RWPE2 (cell line): ENCODE measurements around the gene VWA5B1.

ENCODE experiments used
- ATAC-seq: fragments of 200-7000 bp; cut with Tn5 transposase; 3 replicates; pipeline ENCODE4 v1.9.1; 2021; ENCODE audit warnings: low read depth
- DNase-seq: peaks from one replicate; pipeline ENCODE4 v3.0.0-alpha.2; 2020; ENCODE audit warnings: low spot score
- H3K27ac ChIP-seq: fragments of 450-650 bp; 2 replicates; pipeline ENCODE4 v1.5.1; 2017; ENCODE audit warnings: mild to moderate bottlenecking; ENCODE audit not compliant: poor library complexity, severe bottlenecking
- H3K27me3 ChIP-seq: fragments of 250-450 bp; sonication (Bioruptor Pico); 2 replicates; pipeline ENCODE4 v1.5.1; 2021; ENCODE audit warnings: mild to moderate bottlenecking, moderate library complexity; ENCODE audit not compliant: insufficient read depth, poor library complexity, severe bottlenecking
- H3K36me3 ChIP-seq: fragments of 250-450 bp; sonication (Bioruptor Pico); 2 replicates; pipeline ENCODE4 v1.5.1; 2020; ENCODE audit warnings: low read depth, mild to moderate bottlenecking, moderate library complexity
- H3K4me1 ChIP-seq: fragments of 250-450 bp; sonication (Bioruptor Pico); 2 replicates; pipeline ENCODE4 v1.5.1; 2021; ENCODE audit warnings: mild to moderate bottlenecking, moderate library complexity; ENCODE audit not compliant: insufficient read depth, poor library complexity, severe bottlenecking
- H3K4me3 ChIP-seq: fragments of 250-450 bp; sonication (Bioruptor Pico); 2 replicates; pipeline ENCODE4 v1.5.1; 2021; ENCODE audit warnings: mild to moderate bottlenecking, moderate library complexity; ENCODE audit not compliant: severe bottlenecking
- H3K9me3 ChIP-seq: fragments of 250-450 bp; sonication (Bioruptor Pico); 2 replicates; pipeline ENCODE4 v1.5.1; 2021; ENCODE audit warnings: mild to moderate bottlenecking, moderate library complexity; ENCODE audit not compliant: severe bottlenecking
- TF ChIP-seq, protein P1 (sequence below): fragments of 450-650 bp; IDR thresholded peaks from one replicate; pipeline ENCODE4 v1.5.1; 2017; ENCODE audit warnings: mild to moderate bottlenecking, moderate library complexity; ENCODE audit not compliant: poor library complexity, severe bottlenecking

The VWA5B1 gene, protein sequence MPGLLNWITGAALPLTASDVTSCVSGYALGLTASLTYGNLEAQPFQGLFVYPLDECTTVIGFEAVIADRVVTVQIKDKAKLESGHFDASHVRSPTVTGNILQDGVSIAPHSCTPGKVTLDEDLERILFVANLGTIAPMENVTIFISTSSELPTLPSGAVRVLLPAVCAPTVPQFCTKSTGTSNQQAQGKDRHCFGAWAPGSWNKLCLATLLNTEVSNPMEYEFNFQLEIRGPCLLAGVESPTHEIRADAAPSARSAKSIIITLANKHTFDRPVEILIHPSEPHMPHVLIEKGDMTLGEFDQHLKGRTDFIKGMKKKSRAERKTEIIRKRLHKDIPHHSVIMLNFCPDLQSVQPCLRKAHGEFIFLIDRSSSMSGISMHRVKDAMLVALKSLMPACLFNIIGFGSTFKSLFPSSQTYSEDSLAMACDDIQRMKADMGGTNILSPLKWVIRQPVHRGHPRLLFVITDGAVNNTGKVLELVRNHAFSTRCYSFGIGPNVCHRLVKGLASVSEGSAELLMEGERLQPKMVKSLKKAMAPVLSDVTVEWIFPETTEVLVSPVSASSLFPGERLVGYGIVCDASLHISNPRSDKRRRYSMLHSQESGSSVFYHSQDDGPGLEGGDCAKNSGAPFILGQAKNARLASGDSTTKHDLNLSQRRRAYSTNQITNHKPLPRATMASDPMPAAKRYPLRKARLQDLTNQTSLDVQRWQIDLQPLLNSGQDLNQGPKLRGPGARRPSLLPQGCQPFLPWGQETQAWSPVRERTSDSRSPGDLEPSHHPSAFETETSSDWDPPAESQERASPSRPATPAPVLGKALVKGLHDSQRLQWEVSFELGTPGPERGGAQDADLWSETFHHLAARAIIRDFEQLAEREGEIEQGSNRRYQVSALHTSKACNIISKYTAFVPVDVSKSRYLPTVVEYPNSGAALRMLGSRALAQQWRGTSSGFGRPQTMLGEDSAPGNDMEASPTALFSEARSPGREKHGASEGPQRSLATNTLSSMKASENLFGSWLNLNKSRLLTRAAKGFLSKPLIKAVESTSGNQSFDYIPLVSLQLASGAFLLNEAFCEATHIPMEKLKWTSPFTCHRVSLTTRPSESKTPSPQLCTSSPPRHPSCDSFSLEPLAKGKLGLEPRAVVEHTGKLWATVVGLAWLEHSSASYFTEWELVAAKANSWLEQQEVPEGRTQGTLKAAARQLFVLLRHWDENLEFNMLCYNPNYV

DNA sequence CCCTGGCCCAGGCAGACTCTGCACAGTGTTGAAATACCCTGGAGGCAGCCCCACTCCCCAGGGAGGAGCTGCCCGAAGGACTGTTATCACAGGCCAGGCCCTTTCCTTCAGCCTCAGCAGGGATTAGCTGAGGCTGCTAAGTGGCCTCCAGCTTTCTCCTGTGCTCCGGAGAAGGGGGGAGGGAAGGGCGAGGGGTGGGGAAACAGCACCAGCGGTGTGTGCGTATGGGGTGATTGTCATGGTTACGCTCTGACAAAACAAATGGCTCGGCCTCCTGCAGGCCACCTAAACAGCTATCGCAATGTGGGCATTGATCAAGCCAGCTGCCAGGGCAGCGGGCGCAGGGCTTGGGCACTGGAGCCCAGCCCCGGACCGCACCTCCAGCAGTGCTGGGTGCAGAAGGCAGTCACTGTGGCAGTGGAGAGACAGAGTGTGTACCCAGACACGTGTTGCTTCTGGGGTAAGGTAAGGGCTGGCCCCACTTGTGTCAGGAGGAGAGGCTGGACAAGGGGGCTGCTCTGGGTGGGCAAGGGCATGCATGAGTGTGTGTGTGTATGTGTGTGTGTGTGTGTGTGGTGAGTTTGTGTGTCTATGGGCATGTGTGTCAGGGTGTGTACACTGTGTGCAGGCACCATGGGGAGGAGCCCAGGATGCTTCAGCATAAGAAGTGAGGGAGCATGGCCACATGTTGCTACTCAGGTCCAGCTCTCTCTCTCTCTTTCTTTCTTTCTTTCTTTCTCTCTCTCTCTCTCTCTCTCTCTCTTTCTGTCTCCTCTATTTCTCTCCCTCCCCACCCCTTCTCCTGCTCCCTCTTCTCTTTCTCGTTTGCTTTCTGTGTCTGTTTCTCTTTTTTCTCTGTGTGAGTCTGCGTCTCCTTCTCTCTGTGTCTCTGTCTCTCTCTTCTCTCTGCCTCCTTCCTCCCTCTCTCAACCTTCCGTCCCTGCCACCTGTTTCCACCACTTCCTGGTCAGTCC lies at the start of gene VWA5B1:
Gene VWA5B1, plus strand, starts transcription at position 252 of the 974 bp plus-strand sequence. CDS start 19,727 bp downstream, outside the sequence.
- TF ChIP-seq, protein P1, sequence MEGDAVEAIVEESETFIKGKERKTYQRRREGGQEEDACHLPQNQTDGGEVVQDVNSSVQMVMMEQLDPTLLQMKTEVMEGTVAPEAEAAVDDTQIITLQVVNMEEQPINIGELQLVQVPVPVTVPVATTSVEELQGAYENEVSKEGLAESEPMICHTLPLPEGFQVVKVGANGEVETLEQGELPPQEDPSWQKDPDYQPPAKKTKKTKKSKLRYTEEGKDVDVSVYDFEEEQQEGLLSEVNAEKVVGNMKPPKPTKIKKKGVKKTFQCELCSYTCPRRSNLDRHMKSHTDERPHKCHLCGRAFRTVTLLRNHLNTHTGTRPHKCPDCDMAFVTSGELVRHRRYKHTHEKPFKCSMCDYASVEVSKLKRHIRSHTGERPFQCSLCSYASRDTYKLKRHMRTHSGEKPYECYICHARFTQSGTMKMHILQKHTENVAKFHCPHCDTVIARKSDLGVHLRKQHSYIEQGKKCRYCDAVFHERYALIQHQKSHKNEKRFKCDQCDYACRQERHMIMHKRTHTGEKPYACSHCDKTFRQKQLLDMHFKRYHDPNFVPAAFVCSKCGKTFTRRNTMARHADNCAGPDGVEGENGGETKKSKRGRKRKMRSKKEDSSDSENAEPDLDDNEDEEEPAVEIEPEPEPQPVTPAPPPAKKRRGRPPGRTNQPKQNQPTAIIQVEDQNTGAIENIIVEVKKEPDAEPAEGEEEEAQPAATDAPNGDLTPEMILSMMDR, result no peak
- H3K36me3 ChIP-seq, result no peaks in the 10 kb centered on the region
- H3K27ac ChIP-seq, result no peak within 1 kb of the TSS
- DNase-seq (no peak), ATAC-seq (no peak)
- no peaks in the 10 kb centered on the region for H3K4me1 ChIP-seq
- peaks cover 12% of the 10 kb centered on the region for H3K27me3 ChIP-seq
- no peaks in the 10 kb centered on the region for H3K9me3 ChIP-seq
- no peak within 1 kb of the TSS for H3K4me3 ChIP-seq

DNA sequence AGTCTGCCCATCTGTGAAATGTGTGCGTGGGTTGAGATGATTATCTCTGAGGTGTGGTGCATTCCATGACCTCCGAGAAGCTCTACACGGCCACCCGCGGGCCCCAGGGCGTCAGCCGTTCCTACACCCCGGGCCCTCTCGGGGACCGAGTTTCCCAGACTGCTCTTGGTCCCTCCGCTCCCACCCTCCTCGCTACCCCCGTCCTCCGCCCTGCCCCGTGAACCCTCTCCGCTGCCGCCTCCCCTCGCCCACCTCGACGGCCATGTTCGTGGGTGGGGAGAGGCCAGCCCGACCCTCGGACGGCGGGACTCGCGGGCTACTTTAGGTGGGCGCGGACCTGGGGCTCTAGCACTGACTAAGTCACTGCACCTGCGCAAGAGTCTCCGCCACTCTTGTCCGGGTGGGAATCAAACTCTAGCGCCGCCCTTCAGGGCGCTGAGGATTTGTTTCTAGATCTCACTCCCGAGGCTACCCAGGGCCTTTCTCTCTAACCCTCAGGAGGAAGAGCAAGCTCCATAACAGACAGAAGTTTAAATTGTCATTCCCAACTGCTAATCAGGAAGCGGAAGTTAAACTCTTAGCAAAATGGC lies 47.7 kb upstream of the VWA5B1 start:
- Histone ChIP-seq H3K27ac (no peak overlapping the region), H3K9me3 (no peaks in the 10 kb centered on the region), H3K36me3 (no peaks in the 10 kb centered on the region), H3K27me3 (no peaks in the 10 kb centered on the region), H3K4me1 (no peaks in the 10 kb centered on the region), H3K4me3 (no peak overlapping the region)
- ATAC-seq, result no peak
- no peak for DNase-seq
- TF ChIP-seq, protein P1, result no peak

DNA sequence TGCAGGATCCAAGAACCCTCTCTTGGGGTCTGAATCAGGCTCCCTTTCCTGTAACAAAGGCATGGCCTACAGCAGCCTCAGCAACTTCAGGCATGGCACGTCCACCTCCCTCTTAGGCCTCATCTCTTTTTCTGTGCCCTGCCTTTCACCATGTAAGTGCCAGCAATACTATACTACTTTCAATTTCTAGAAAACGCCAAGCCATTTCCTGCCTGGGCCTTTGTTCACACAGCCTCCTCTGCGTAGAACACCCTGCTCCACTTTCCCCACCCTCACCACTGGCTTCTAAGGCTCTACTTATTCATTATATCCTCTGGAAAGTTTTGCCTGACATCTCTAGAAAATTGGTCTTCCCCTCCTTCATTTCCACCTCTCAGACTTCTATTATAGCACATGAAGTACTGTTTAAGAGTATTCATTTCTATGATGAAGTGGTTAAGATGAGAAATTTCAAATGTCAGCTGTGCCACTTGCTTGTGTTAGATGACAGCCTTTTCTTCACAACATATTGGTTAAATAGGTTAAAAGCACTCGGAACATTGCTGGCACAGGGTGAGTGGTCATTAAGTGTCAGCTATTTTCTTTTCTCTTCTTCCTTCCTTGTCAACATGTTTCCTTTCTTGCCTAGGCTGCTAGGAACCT lies 41.6 kb upstream of the VWA5B1 start:
- Histone ChIP-seq H3K4me3 (no peak overlapping the region), H3K27ac (no peak overlapping the region), H3K9me3 (no peaks in the 10 kb centered on the region), H3K4me1 (peaks cover 7% of the 10 kb centered on the region), H3K36me3 (no peaks in the 10 kb centered on the region), H3K27me3 (no peaks in the 10 kb centered on the region)
- TF ChIP-seq, protein P1, result no peak
- ATAC-seq (no peak), DNase-seq (no peak)
